HCT116 (cell line): ENCODE data around the gene FAM170B. TPM values are rescaled to one million over a fixed set of nuclear protein-coding genes. Genes with fewer than 3 reads are reported as not detected.

Experiments used
- ATAC-seq: fragments of 200-7000 bp; cut with Tn5 transposase; 2 replicates; pipeline ENCODE4 v1.9.1; 2020; ENCODE audit warnings: mild to moderate bottlenecking, moderate library complexity
- BruUV-seq: library from RNA; stranded (reverse); fragments of 400-500 nt; replicated peaks from 2 replicates; lab custom pipeline; 2021; lab: Mats Ljungman, UMichigan
- CTCF ChIA-PET: fragments of 300-600 bp; sonication (Branson Sonifier 250); formaldehyde crosslinking; loops from one replicate; lab custom pipeline; 2021; ENCODE audit warnings: antibody characterized with exemption; lab: Charles Lee
- POLR2A ChIA-PET: fragments of 300-600, 350-600 bp; sonication (Branson Sonifier 250); formaldehyde crosslinking; loops from one replicate; lab custom pipeline; 2021; ENCODE audit warnings: antibody characterized with exemption; lab: Charles Lee
- RAD21 ChIA-PET, 2 experiments: fragments of 300-600 bp; sonication (Branson Sonifier 250); formaldehyde crosslinking; loops; one replicate each; lab custom pipeline; 2023; ENCODE audit warnings: low total read pairs in 2 of 2; ENCODE audit not compliant: uncharacterized antibody in 2 of 2, unreplicated experiment in 2 of 2, low non-redundant PET in 1 of 2; lab: Charles Lee
- DNase-seq: peaks from one replicate; pipeline ENCODE4 v3.0.0-alpha.2; 2010; ENCODE audit warnings: low read depth, low spot score
- H2AFZ ChIP-seq: fragments of 200-600 bp; shearing (Covaris generic), sonication (generic); 2 replicates; pipeline ENCODE4 v1.6.1; 2017; ENCODE audit warnings: low read depth, mixed run types, mixed read lengths, antibody characterized with exemption, low read length; ENCODE audit not compliant: poor library complexity, severe bottlenecking
- H3K27ac ChIP-seq: 2 replicates; pipeline ENCODE4 v1.5.1; 2012; ENCODE audit warnings: low read depth, low read length
- H3K27me3 ChIP-seq: fragments of 200-600 bp; sonication (generic); 2 replicates; pipeline ENCODE4 v1.6.1; 2016; ENCODE audit warnings: mixed run types, low read length, mixed read lengths; ENCODE audit not compliant: insufficient read depth
- H3K36me3 ChIP-seq, 2 experiments: fragments of 200-500 bp in 1 of 2; fragments of 200-600 bp in 1 of 2; sonication (Bioruptor generic) in 1 of 2; sonication (generic) in 1 of 2; 2 replicates each; pipeline versions ENCODE4 v1.5.1 to v1.6.1; 2014 to 2016; ENCODE audit warnings: low read length in 2 of 2, inconsistent platforms in 1 of 2, mixed read lengths in 1 of 2, mixed run types in 1 of 2; ENCODE audit not compliant: insufficient read depth in 2 of 2, control insufficient read depth in 1 of 2
- H3K4me1 ChIP-seq, 2 experiments: fragments of 200-600 bp in 1 of 2; sonication (generic) in 1 of 2; 2 replicates each; pipeline versions ENCODE4 v1.5.1 to v1.6.1; 2012 to 2017; ENCODE audit warnings: low read length in 2 of 2, inconsistent platforms in 1 of 2, mild to moderate bottlenecking in 1 of 2, mixed read lengths in 1 of 2, mixed run types in 1 of 2, moderate library complexity in 1 of 2; ENCODE audit not compliant: insufficient read depth in 2 of 2, control insufficient read depth in 1 of 2
- H3K4me2 ChIP-seq: fragments of 200-600 bp; sonication (generic); 2 replicates; pipeline ENCODE4 v1.6.1; 2017; ENCODE audit warnings: mixed run types, low read length, mixed read lengths
- H3K4me3 ChIP-seq, 2 experiments: fragments of 200-600 bp in 1 of 2; sonication (generic) in 1 of 2; replicated peaks in 1 of 2; 2 replicates each; pipeline ENCODE4 v1.5.1; 2011 to 2016; ENCODE audit warnings: low read length in 2 of 2, control low read depth in 1 of 2, low read depth in 1 of 2, mild to moderate bottlenecking in 1 of 2, mixed read lengths in 1 of 2, mixed run types in 1 of 2
- H3K79me2 ChIP-seq: fragments of 200-600 bp; sonication (generic); 2 replicates; pipeline ENCODE4 v1.6.1; 2017; ENCODE audit warnings: mild to moderate bottlenecking, mixed run types, low read length, moderate library complexity, mixed read lengths; ENCODE audit not compliant: insufficient read depth
- H3K9ac ChIP-seq: fragments of 200-600 bp; sonication (generic); 2 replicates; pipeline ENCODE4 v1.6.1; 2016; ENCODE audit warnings: low read length, mixed read lengths
- H3K9me2 ChIP-seq: fragments of 200-600 bp; sonication (generic), shearing (Covaris generic); 2 replicates; pipeline ENCODE4 v1.6.1; 2017; ENCODE audit warnings: mixed run types, mild to moderate bottlenecking, moderate library complexity; ENCODE audit not compliant: insufficient read depth
- H3K9me3 ChIP-seq, 2 experiments: fragments of 200-500 bp in 1 of 2; fragments of 200-600 bp in 1 of 2; sonication (Bioruptor generic) in 1 of 2; sonication (generic) in 1 of 2; 2 replicates each; pipeline ENCODE4 v1.6.1; 2014 to 2017; ENCODE audit warnings: low read length in 2 of 2, mixed read lengths in 2 of 2, inconsistent platforms in 1 of 2, low read depth in 1 of 2, mild to moderate bottlenecking in 1 of 2, mixed run types in 1 of 2, moderate library complexity in 1 of 2; ENCODE audit not compliant: control insufficient read depth in 1 of 2, insufficient read depth in 1 of 2
- H4K20me1 ChIP-seq: fragments of 200-600 bp; sonication (generic), shearing (Covaris generic); 2 replicates; pipeline ENCODE4 v1.6.1; 2017; ENCODE audit warnings: mixed run types, mild to moderate bottlenecking, moderate library complexity; ENCODE audit not compliant: insufficient read depth
- ATF3 ChIP-seq: IDR thresholded peaks from 2 replicates; pipeline ENCODE4 v1.6.1; 2012
- CBX3 ChIP-seq: IDR thresholded peaks from 2 replicates; pipeline ENCODE4 v1.6.1; 2012; ENCODE audit warnings: low read depth
- CEBPB ChIP-seq: IDR thresholded peaks from 2 replicates; pipeline ENCODE4 v1.6.1; 2012; ENCODE audit warnings: low read depth
- CTCF ChIP-seq, 3 experiments: fragments of 200-600 bp in 1 of 3; sonication (generic) in 1 of 3; IDR thresholded peaks in 2 of 3; conservative IDR thresholded peaks in 1 of 3; 2 replicates each; pipeline ENCODE4 v1.5.1; 2012 to 2017; ENCODE audit warnings: low read depth in 2 of 3, low read length in 2 of 3, antibody characterized with exemption in 1 of 3, borderline replicate concordance in 1 of 3, control low read depth in 1 of 3, mild to moderate bottlenecking in 1 of 3, mixed read lengths in 1 of 3, mixed run types in 1 of 3, moderate library complexity in 1 of 3; ENCODE audit not compliant: insufficient read depth in 1 of 3
- ELF1 ChIP-seq: IDR thresholded peaks from 2 replicates; pipeline ENCODE4 v1.6.1; 2012; ENCODE audit warnings: low read depth, borderline replicate concordance
- EZH2phosphoT487 ChIP-seq: fragments of 200-600 bp; IDR thresholded peaks from 2 replicates; pipeline ENCODE4 v1.6.1; 2018; ENCODE audit warnings: antibody characterized with exemption, borderline replicate concordance
- FOSL1 ChIP-seq: IDR thresholded peaks from 2 replicates; pipeline ENCODE4 v1.6.1; 2012; ENCODE audit warnings: low read depth
- JUND ChIP-seq: IDR thresholded peaks from 2 replicates; pipeline ENCODE4 v1.6.1; 2012
- MAX ChIP-seq: IDR thresholded peaks from 2 replicates; pipeline ENCODE4 v1.6.1; 2012
- POLR2A ChIP-seq: IDR thresholded peaks from 2 replicates; pipeline ENCODE4 v1.7.0; 2011; ENCODE audit warnings: borderline replicate concordance; ENCODE audit not compliant: insufficient read depth, insufficient read length; ENCODE audit errors: extremely low read depth
- POLR2AphosphoS5 ChIP-seq: IDR thresholded peaks from 2 replicates; pipeline ENCODE4 v1.6.1; 2011; ENCODE audit warnings: mild to moderate bottlenecking, low read depth, low read length, moderate library complexity
- REST ChIP-seq: IDR thresholded peaks from 2 replicates; pipeline ENCODE4 v1.6.1; 2012; ENCODE audit warnings: low read depth
- SRF ChIP-seq: IDR thresholded peaks from 2 replicates; pipeline ENCODE4 v1.6.1; 2012; ENCODE audit warnings: low read depth
- YY1 ChIP-seq: IDR thresholded peaks from 2 replicates; pipeline ENCODE4 v1.6.1; 2011; ENCODE audit warnings: low read length, low read depth, moderate library complexity, mild to moderate bottlenecking; ENCODE audit not compliant: insufficient replicate concordance; ENCODE audit errors: extremely low read depth
- ZBTB33 ChIP-seq: IDR thresholded peaks from 2 replicates; pipeline ENCODE4 v1.6.1; 2011; ENCODE audit warnings: mild to moderate bottlenecking, low read length, moderate library complexity; ENCODE audit not compliant: insufficient replicate concordance; ENCODE audit errors: extremely low read depth
- ZFX ChIP-seq: fragments of 450-650 bp; IDR thresholded peaks from 2 replicates; pipeline ENCODE4 v1.6.1; 2017
- ZNF274 ChIP-seq: fragments of 200-500 bp; sonication (Bioruptor generic); IDR thresholded peaks from 2 replicates; pipeline ENCODE4 v1.6.1; 2014; ENCODE audit warnings: mild to moderate bottlenecking, low read depth, low read length, inconsistent platforms
- intact Hi-C: fragments of 100-400 bp; cut with micrococcal nuclease; formaldehyde crosslinking; loops from 2 replicates; pipeline ENCODE4 v1.10.0; 2022
- total RNA-seq: library from RNA; stranded (reverse); gene quantifications from one replicate; pipeline ENCODE4 v1.2.1, GENCODE V29; 2021; ENCODE audit not compliant: unreplicated experiment

The FAM170B gene
- total RNA-seq, 1 experiment from 2014 or later = not detected

GRCh38 chr10:49165259-49165658, 31.4 kb upstream of the FAM170B start:
- Histone ChIP-seq H3K4me3 (no peak overlapping the region), H3K36me3 (no peaks in the 10 kb centered on the region), H3K9me2 (no peaks in the 10 kb centered on the region), H3K79me2 (no peaks in the 10 kb centered on the region), H2AFZ (no peak overlapping the region), H3K27ac (no peak overlapping the region), H3K4me2 (no peak overlapping the region), H3K9ac (no peak overlapping the region), H3K4me1 (peaks cover 2 to 4% of the 10 kb centered on the region in 2 experiments; a peak in 1 of 4 replicates), H4K20me1 (no peaks in the 10 kb centered on the region), H3K27me3 (peaks cover 18% of the 10 kb centered on the region; the same call in 1 of the 2 replicates), H3K9me3 (no peaks in the 10 kb centered on the region)
- POLR2A ChIA-PET = no interaction called here
- CTCF ChIA-PET = no interaction called here
- RAD21 ChIA-PET = no interaction called here
- TF ChIP-seq FOSL1 (no peak), MAX (no peak), ZFX (no peak), REST (no peak), ATF3 (no peak), POLR2A (no peak), CTCF (IDR thresholded peaks at IDR 0.05 in 2 of 3, conservative IDR thresholded peaks at IDR 0.05 in 1 of 3; ENCODE audit: borderline replicate concordance in 1 of 3, insufficient read depth in 1 of 3, low read depth in 2 of 3, low read length in 2 of 3) (no peak), JUND (no peak), POLR2AphosphoS5 (no peak), EZH2phosphoT487 (no peak), ZBTB33 (no peak), YY1 (no peak), CBX3 (no peak), ZNF274 (no peak), SRF (no peak), ELF1 (no peak), CEBPB (no peak)
- ATAC-seq = no peak
- intact Hi-C loops = no loop called here
- BruUV-seq = no TSS peak
- no peak for DNase-seq
